Skeletal muscle tissue (tissue), 4 donors: ENCODE data around the gene FAM193A. TPM values are rescaled to one million over a fixed set of nuclear protein-coding genes. Genes with fewer than 3 reads are reported as not detected.
"Not testable (repeated sequence)": the region's sequence is repeated elsewhere in the genome, so short reads cannot be mapped to it uniquely, and the experiment has no call there.

Source experiments
- H3K27ac ChIP-seq: one replicate; pipeline ENCODE4 v1.7.0; 2013; ENCODE audit warnings: mild to moderate bottlenecking, low read depth, low read length, inconsistent platforms
- H3K27me3 ChIP-seq, 3 donors: one replicate each; pipeline ENCODE4 v1.7.0; 2013; ENCODE audit warnings: low read length in 3 of 3; ENCODE audit not compliant: control insufficient read depth in 3 of 3, insufficient read depth in 3 of 3
- H3K36me3 ChIP-seq, 3 donors: one replicate each; pipeline ENCODE4 v1.7.0; 2013; ENCODE audit warnings: low read length in 3 of 3; ENCODE audit not compliant: control insufficient read depth in 3 of 3, insufficient read depth in 3 of 3
- H3K4me1 ChIP-seq, 3 donors: one replicate each; pipeline ENCODE4 v1.7.0; 2013; ENCODE audit warnings: low read length in 3 of 3, mild to moderate bottlenecking in 3 of 3; ENCODE audit not compliant: control insufficient read depth in 3 of 3, insufficient read depth in 3 of 3
- H3K4me3 ChIP-seq, 3 donors: one replicate each; pipeline ENCODE4 v1.7.0; 2013; ENCODE audit warnings: low read length in 3 of 3
- H3K9ac ChIP-seq, 3 donors: one replicate each; pipeline ENCODE4 v1.7.0; 2013; ENCODE audit warnings: low read length in 3 of 3, mild to moderate bottlenecking in 3 of 3, moderate library complexity in 2 of 3, low read depth in 1 of 3
- H3K9me3 ChIP-seq, 3 donors: one replicate each; pipeline ENCODE4 v1.7.0; 2013; ENCODE audit warnings: low read length in 3 of 3; ENCODE audit not compliant: control insufficient read depth in 3 of 3
- total RNA-seq: library from RNA; depleted of rRNA; stranded (reverse); fragments of >200 nt; gene quantifications from one replicate; pipeline ENCODE4 v1.2.3, GENCODE V29; 2014
- donor health status: Osteomylitis.

Gene FAM193A
- total RNA-seq, 1 donor from 2014 or later: 10.4 TPM

GRCh38 chr4:2733001-2733843 is 196.8 kb downstream of the FAM193A start:
- no peak overlapping the region for H3K4me3 ChIP-seq
- no peaks in the 10 kb centered on the region for H3K9me3 ChIP-seq
- H3K9ac ChIP-seq: no peak overlapping the region
- peaks cover 24 to 35% (median 25%) of the 10 kb centered on the region in 3 donors for H3K36me3 ChIP-seq
- no peaks in the 10 kb centered on the region for H3K27me3 ChIP-seq
- peaks cover 0 to 3% (median 0%) of the 10 kb centered on the region in 3 donors for H3K4me1 ChIP-seq
- no peak overlapping the region for H3K27ac ChIP-seq

- peaks cover 0 to 3% (median 0%) of the 10 kb centered on the region in 3 donors for H3K4me1 ChIP-seq
- H3K4me3 ChIP-seq: no peak overlapping the region
- H3K27ac ChIP-seq: no peak overlapping the region
- H3K9ac ChIP-seq: no peak overlapping the region
- H3K9me3 ChIP-seq: no peaks in the 10 kb centered on the region
- H3K27me3 ChIP-seq: no peaks in the 10 kb centered on the region
- peaks cover 24 to 34% (median 25%) of the 10 kb centered on the region in 3 donors for H3K36me3 ChIP-seq
Observed at GRCh38 chr4:2733844-2734574, 197.6 kb downstream of the FAM193A start.

- Histone ChIP-seq H3K4me3 (no peak overlapping the region), H3K9me3 (no peaks in the 10 kb centered on the region), H3K27ac (no peak overlapping the region), H3K9ac (no peak overlapping the region), H3K4me1 (peaks cover 0 to 3% (median 0%) of the 10 kb centered on the region in 3 donors), H3K36me3 (peaks cover 21 to 28% (median 24%) of the 10 kb centered on the region in 3 donors), H3K27me3 (no peaks in the 10 kb centered on the region)
Observed at GRCh38 chr4:2734612-2735011, 198.2 kb downstream of the FAM193A start.

- no peaks in the 10 kb centered on the region for H3K4me1 ChIP-seq
- no peaks in the 10 kb centered on the region for H3K27me3 ChIP-seq
- H3K9ac ChIP-seq: no peak overlapping the region
- H3K36me3 ChIP-seq: peaks cover 21 to 24% (median 22%) of the 10 kb centered on the region in 3 donors
- no peak overlapping the region for H3K4me3 ChIP-seq
- H3K9me3 ChIP-seq: no peaks in the 10 kb centered on the region
- H3K27ac ChIP-seq: no peak overlapping the region
Observed at GRCh38 chr4:2735869-2736268, 199.4 kb downstream of the FAM193A start.

- H3K36me3 ChIP-seq: peaks cover 9 to 20% (median 11%) of the 10 kb centered on the region in 3 donors
- H3K4me3 ChIP-seq, H3K27ac ChIP-seq, H3K9ac ChIP-seq, H3K9me3 ChIP-seq, H3K4me1 ChIP-seq, H3K27me3 ChIP-seq: not testable (repeated sequence)
Observed at GRCh38 chr4:2738296-2738695, 201.8 kb downstream of the FAM193A start.

- H3K4me1 ChIP-seq: peaks cover 3 to 13% (median 7%) of the 10 kb centered on the region in 3 donors
- no peaks in the 10 kb centered on the region for H3K9me3 ChIP-seq
- H3K9ac ChIP-seq: no peak overlapping the region
- H3K4me3 ChIP-seq: no peak overlapping the region
- peaks cover 36 to 46% (median 37%) of the 10 kb centered on the region in 3 donors for H3K36me3 ChIP-seq
- no peak overlapping the region for H3K27ac ChIP-seq
- H3K27me3 ChIP-seq: no peaks in the 10 kb centered on the region
Observed at GRCh38 chr4:2741626-2742025, 205.2 kb downstream of the FAM193A start.

- Histone ChIP-seq H3K4me3 (no peak overlapping the region), H3K36me3 (peaks cover 42 to 52% (median 43%) of the 10 kb centered on the region in 3 donors), H3K27ac (no peak overlapping the region), H3K4me1 (peaks cover 7 to 19% (median 13%) of the 10 kb centered on the region in 3 donors), H3K9ac (no peak overlapping the region), H3K9me3 (no peaks in the 10 kb centered on the region), H3K27me3 (no peaks in the 10 kb centered on the region)
Observed at GRCh38 chr4:2742081-2742822, 205.8 kb downstream of the FAM193A start.

- H3K4me1 ChIP-seq: peaks cover 7 to 19% (median 14%) of the 10 kb centered on the region in 3 donors
- H3K9me3 ChIP-seq: no peaks in the 10 kb centered on the region
- H3K36me3 ChIP-seq: peaks cover 44 to 56% (median 48%) of the 10 kb centered on the region in 3 donors
- no peak overlapping the region for H3K9ac ChIP-seq
- H3K27ac ChIP-seq: no peak overlapping the region
- no peaks in the 10 kb centered on the region for H3K27me3 ChIP-seq
- H3K4me3 ChIP-seq: no peak overlapping the region
Observed at GRCh38 chr4:2742823-2743517, 206.5 kb downstream of the FAM193A start.
